Measurements from ENCODE around the gene TMEM168.

- TF ChIP-seq, protein P1, sequence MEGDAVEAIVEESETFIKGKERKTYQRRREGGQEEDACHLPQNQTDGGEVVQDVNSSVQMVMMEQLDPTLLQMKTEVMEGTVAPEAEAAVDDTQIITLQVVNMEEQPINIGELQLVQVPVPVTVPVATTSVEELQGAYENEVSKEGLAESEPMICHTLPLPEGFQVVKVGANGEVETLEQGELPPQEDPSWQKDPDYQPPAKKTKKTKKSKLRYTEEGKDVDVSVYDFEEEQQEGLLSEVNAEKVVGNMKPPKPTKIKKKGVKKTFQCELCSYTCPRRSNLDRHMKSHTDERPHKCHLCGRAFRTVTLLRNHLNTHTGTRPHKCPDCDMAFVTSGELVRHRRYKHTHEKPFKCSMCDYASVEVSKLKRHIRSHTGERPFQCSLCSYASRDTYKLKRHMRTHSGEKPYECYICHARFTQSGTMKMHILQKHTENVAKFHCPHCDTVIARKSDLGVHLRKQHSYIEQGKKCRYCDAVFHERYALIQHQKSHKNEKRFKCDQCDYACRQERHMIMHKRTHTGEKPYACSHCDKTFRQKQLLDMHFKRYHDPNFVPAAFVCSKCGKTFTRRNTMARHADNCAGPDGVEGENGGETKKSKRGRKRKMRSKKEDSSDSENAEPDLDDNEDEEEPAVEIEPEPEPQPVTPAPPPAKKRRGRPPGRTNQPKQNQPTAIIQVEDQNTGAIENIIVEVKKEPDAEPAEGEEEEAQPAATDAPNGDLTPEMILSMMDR (IDR thresholded peaks at IDR 0.05): no peak
- TF ChIP-seq POLR2A (IDR thresholded peaks at IDR 0.05): no peak
These were observed 10.3 kb upstream of the TMEM168 start for GRCh38 chr7:112800486-112800885.

Measured in uterus (tissue), 2 donors.